ENCODE results near the gene EPS8L2.

DNA sequence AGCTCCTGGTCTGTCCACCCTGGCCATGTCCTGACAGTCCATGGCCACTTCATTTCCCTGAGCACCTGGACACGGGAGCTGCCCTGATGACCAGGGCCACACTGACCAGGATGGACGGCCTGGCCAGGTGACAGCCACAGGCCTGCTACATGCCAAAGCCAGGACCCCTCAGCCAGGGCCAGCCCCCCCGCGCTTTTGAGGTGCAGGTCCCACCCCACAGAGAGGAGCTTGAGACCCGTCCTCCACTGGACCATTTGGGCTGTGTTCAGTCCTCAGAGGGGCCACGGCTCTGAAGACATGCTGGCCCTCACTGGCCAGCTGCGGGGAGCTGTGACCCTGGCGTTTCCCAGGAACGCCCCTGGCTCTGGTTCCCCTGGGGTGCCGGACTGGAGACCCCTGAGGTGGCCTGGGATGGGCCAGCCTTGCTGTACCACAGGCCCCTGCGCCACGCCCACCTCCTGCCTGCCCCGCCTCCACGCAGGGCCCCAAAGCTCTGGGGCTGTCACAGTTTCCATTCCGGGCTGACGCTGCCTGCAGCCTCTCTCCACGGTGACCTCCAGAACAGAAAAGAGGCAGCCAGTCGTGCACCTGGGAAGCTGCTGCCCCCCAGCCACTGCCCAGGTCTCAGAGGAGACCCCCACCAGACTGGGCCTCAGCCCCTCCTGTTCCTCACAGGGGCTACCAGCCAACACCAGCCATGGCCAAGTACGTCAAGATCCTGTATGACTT is 18.2 kb downstream of the EPS8L2 start:
- TF ChIP-seq, protein P1, sequence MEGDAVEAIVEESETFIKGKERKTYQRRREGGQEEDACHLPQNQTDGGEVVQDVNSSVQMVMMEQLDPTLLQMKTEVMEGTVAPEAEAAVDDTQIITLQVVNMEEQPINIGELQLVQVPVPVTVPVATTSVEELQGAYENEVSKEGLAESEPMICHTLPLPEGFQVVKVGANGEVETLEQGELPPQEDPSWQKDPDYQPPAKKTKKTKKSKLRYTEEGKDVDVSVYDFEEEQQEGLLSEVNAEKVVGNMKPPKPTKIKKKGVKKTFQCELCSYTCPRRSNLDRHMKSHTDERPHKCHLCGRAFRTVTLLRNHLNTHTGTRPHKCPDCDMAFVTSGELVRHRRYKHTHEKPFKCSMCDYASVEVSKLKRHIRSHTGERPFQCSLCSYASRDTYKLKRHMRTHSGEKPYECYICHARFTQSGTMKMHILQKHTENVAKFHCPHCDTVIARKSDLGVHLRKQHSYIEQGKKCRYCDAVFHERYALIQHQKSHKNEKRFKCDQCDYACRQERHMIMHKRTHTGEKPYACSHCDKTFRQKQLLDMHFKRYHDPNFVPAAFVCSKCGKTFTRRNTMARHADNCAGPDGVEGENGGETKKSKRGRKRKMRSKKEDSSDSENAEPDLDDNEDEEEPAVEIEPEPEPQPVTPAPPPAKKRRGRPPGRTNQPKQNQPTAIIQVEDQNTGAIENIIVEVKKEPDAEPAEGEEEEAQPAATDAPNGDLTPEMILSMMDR (IDR thresholded peaks at IDR 0.05; ENCODE audit: low read depth, low read length, missing input control), result no peak
- no peak for TF ChIP-seq TAF1 (conservative IDR thresholded peaks at IDR 0.05)
- TF ChIP-seq, protein P2, sequence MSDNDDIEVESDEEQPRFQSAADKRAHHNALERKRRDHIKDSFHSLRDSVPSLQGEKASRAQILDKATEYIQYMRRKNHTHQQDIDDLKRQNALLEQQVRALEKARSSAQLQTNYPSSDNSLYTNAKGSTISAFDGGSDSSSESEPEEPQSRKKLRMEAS (IDR thresholded peaks at IDR 0.05), result no peak
- TF ChIP-seq YY1 (IDR thresholded peaks at IDR 0.05), result no peak
- TF ChIP-seq, protein P3, sequence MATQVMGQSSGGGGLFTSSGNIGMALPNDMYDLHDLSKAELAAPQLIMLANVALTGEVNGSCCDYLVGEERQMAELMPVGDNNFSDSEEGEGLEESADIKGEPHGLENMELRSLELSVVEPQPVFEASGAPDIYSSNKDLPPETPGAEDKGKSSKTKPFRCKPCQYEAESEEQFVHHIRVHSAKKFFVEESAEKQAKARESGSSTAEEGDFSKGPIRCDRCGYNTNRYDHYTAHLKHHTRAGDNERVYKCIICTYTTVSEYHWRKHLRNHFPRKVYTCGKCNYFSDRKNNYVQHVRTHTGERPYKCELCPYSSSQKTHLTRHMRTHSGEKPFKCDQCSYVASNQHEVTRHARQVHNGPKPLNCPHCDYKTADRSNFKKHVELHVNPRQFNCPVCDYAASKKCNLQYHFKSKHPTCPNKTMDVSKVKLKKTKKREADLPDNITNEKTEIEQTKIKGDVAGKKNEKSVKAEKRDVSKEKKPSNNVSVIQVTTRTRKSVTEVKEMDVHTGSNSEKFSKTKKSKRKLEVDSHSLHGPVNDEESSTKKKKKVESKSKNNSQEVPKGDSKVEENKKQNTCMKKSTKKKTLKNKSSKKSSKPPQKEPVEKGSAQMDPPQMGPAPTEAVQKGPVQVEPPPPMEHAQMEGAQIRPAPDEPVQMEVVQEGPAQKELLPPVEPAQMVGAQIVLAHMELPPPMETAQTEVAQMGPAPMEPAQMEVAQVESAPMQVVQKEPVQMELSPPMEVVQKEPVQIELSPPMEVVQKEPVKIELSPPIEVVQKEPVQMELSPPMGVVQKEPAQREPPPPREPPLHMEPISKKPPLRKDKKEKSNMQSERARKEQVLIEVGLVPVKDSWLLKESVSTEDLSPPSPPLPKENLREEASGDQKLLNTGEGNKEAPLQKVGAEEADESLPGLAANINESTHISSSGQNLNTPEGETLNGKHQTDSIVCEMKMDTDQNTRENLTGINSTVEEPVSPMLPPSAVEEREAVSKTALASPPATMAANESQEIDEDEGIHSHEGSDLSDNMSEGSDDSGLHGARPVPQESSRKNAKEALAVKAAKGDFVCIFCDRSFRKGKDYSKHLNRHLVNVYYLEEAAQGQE (IDR thresholded peaks at IDR 0.05), result no peak
- no peak for TF ChIP-seq GABPA (IDR thresholded peaks at IDR 0.05 in 1 of 2, conservative IDR thresholded peaks at IDR 0.05 in 1 of 2)
- no peak for TF ChIP-seq HNF4A (conservative IDR thresholded peaks at IDR 0.05)
- no peak for TF ChIP-seq RAD21 (IDR thresholded peaks at IDR 0.05)
- TF ChIP-seq, protein P4, sequence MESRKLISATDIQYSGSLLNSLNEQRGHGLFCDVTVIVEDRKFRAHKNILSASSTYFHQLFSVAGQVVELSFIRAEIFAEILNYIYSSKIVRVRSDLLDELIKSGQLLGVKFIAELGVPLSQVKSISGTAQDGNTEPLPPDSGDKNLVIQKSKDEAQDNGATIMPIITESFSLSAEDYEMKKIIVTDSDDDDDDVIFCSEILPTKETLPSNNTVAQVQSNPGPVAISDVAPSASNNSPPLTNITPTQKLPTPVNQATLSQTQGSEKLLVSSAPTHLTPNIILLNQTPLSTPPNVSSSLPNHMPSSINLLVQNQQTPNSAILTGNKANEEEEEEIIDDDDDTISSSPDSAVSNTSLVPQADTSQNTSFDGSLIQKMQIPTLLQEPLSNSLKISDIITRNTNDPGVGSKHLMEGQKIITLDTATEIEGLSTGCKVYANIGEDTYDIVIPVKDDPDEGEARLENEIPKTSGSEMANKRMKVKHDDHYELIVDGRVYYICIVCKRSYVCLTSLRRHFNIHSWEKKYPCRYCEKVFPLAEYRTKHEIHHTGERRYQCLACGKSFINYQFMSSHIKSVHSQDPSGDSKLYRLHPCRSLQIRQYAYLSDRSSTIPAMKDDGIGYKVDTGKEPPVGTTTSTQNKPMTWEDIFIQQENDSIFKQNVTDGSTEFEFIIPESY (IDR thresholded peaks at IDR 0.05), result no peak
- no peak for TF ChIP-seq EGR1 (IDR thresholded peaks at IDR 0.05; ENCODE audit: low read depth in 2 of 2)
- no peak for TF ChIP-seq SP1 (IDR thresholded peaks at IDR 0.05)
- no peak for TF ChIP-seq JUND (IDR thresholded peaks at IDR 0.05)
- TF ChIP-seq, protein P5, sequence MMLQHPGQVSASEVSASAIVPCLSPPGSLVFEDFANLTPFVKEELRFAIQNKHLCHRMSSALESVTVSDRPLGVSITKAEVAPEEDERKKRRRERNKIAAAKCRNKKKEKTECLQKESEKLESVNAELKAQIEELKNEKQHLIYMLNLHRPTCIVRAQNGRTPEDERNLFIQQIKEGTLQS (IDR thresholded peaks at IDR 0.05), result no peak
